22Rv1 (cell line): ENCODE data around the gene KCNJ14.

Experiments
- ZFX ChIP-seq: fragments of 450-650 bp; IDR thresholded peaks from 2 replicates; pipeline ENCODE4 v1.6.1; 2017; ENCODE audit warnings: antibody characterized with exemption, borderline replicate concordance
- TF ChIP-seq, protein P1 (sequence below): fragments of 450-650 bp; IDR thresholded peaks from 2 replicates; pipeline ENCODE4 v1.5.1; 2017; ENCODE audit warnings: mild to moderate bottlenecking

- TF ChIP-seq, protein P1, sequence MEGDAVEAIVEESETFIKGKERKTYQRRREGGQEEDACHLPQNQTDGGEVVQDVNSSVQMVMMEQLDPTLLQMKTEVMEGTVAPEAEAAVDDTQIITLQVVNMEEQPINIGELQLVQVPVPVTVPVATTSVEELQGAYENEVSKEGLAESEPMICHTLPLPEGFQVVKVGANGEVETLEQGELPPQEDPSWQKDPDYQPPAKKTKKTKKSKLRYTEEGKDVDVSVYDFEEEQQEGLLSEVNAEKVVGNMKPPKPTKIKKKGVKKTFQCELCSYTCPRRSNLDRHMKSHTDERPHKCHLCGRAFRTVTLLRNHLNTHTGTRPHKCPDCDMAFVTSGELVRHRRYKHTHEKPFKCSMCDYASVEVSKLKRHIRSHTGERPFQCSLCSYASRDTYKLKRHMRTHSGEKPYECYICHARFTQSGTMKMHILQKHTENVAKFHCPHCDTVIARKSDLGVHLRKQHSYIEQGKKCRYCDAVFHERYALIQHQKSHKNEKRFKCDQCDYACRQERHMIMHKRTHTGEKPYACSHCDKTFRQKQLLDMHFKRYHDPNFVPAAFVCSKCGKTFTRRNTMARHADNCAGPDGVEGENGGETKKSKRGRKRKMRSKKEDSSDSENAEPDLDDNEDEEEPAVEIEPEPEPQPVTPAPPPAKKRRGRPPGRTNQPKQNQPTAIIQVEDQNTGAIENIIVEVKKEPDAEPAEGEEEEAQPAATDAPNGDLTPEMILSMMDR = no peak
- TF ChIP-seq ZFX = no peak
Observed at GRCh38 chr19:48465215-48465614, 9.8 kb downstream of the KCNJ14 start.
